Neural cell (in vitro differentiated cells): ENCODE data around the gene RNF169. TPM values are rescaled to one million over a fixed set of nuclear protein-coding genes. Genes with fewer than 3 reads are reported as not detected.

Experiments used
- H2AFZ ChIP-seq: fragments of 200-600, 300-800 bp; sonication (generic), shearing (Covaris generic); 2 replicates; pipeline ENCODE4 v1.6.0; 2014; ENCODE audit warnings: low read depth, mild to moderate bottlenecking, antibody characterized with exemption, low read length, moderate library complexity
- H3F3A ChIP-seq: fragments of 200-600 bp; shearing (Covaris generic); 2 replicates; pipeline ENCODE4 v1.6.1; 2016; ENCODE audit warnings: mild to moderate bottlenecking, moderate library complexity, mixed read lengths, antibody characterized with exemption, low read length; ENCODE audit not compliant: insufficient read depth, poor library complexity, severe bottlenecking
- H3K27ac ChIP-seq: fragments of 200-600, 300-800 bp; sonication (generic), shearing (Covaris generic); 2 replicates; pipeline ENCODE4 v1.5.1; 2014; ENCODE audit warnings: mild to moderate bottlenecking, low read length, moderate library complexity
- H3K27me3 ChIP-seq: fragments of 300-800, 200-600 bp; sonication (generic), shearing (Covaris generic); 2 replicates; pipeline ENCODE4 v1.6.0; 2014; ENCODE audit warnings: mild to moderate bottlenecking, low read depth, low read length, moderate library complexity; ENCODE audit not compliant: insufficient read depth
- H3K36me3 ChIP-seq: fragments of 300-800, 200-600 bp; sonication (generic), shearing (Covaris generic); 2 replicates; pipeline ENCODE4 v1.5.1; 2014; ENCODE audit warnings: mild to moderate bottlenecking, antibody characterized with exemption, low read length, moderate library complexity; ENCODE audit not compliant: insufficient read depth
- H3K4me2 ChIP-seq: fragments of 300-800, 200-600 bp; sonication (generic), shearing (Covaris generic); 2 replicates; pipeline ENCODE4 v1.6.0; 2014; ENCODE audit warnings: mild to moderate bottlenecking, low read length
- H3K4me3 ChIP-seq: fragments of 300-800, 200-600 bp; sonication (generic), shearing (Covaris generic); 2 replicates; pipeline ENCODE4 v1.5.1; 2014; ENCODE audit warnings: mild to moderate bottlenecking, low read length, moderate library complexity
- H3K79me2 ChIP-seq: fragments of 200-600 bp; shearing (Covaris generic); replicated peaks from 2 replicates; pipeline ENCODE4 v1.6.0; 2014; ENCODE audit warnings: mild to moderate bottlenecking, low read length, moderate library complexity; ENCODE audit not compliant: insufficient read depth
- H3K9ac ChIP-seq: fragments of 300-800, 200-600 bp; sonication (generic), shearing (Covaris generic); 2 replicates; pipeline ENCODE4 v1.6.1; 2016; ENCODE audit warnings: mild to moderate bottlenecking, low read length, mixed read lengths
- H3K9me2 ChIP-seq: fragments of 200-600 bp; shearing (Covaris generic); 2 replicates; pipeline ENCODE4 v1.6.1; 2016; ENCODE audit warnings: mild to moderate bottlenecking, low read length, mixed read lengths; ENCODE audit not compliant: insufficient read depth
- H3K9me3 ChIP-seq: fragments of 200-600, 300-800 bp; sonication (generic), shearing (Covaris generic); 2 replicates; pipeline ENCODE4 v1.6.1; 2016; ENCODE audit warnings: mild to moderate bottlenecking, mixed run types, low read length, moderate library complexity, mixed read lengths
- H4K20me1 ChIP-seq: fragments of 200-600 bp; shearing (Covaris generic); 2 replicates; pipeline ENCODE4 v1.6.1; 2016; ENCODE audit warnings: mild to moderate bottlenecking, mixed run types; ENCODE audit not compliant: insufficient read depth
- EP300 ChIP-seq: fragments of 450-650 bp; conservative IDR thresholded peaks from 2 replicates; pipeline ENCODE4 v1.6.1; 2014; ENCODE audit warnings: antibody characterized with exemption, mild to moderate bottlenecking, moderate library complexity; ENCODE audit not compliant: poor library complexity, severe bottlenecking
- EZH2 ChIP-seq: fragments of 200-600, 300-800 bp; shearing (Covaris generic), sonication (generic); IDR thresholded peaks from 2 replicates; pipeline ENCODE4 v1.6.1; 2014; ENCODE audit warnings: antibody characterized with exemption, low read length, borderline replicate concordance, mild to moderate bottlenecking; ENCODE audit not compliant: insufficient read depth, poor library complexity, severe bottlenecking
- MXI1 ChIP-seq: fragments of 450-650 bp; conservative IDR thresholded peaks from 2 replicates; pipeline ENCODE4 v1.6.1; 2014; ENCODE audit warnings: antibody characterized with exemption, mild to moderate bottlenecking; ENCODE audit not compliant: poor library complexity, severe bottlenecking
- POLR2AphosphoS5 ChIP-seq: IDR thresholded peaks from 2 replicates; pipeline ENCODE4 v1.6.1; 2012
- RAD21 ChIP-seq: fragments of 450-650 bp; conservative IDR thresholded peaks from 2 replicates; pipeline ENCODE4 v1.6.1; 2014; ENCODE audit warnings: antibody characterized with exemption, mild to moderate bottlenecking, moderate library complexity
- SMC3 ChIP-seq: fragments of 450-650 bp; conservative IDR thresholded peaks from 2 replicates; pipeline ENCODE4 v1.6.1; 2014; ENCODE audit warnings: antibody characterized with exemption, mild to moderate bottlenecking, moderate library complexity; ENCODE audit not compliant: poor library complexity
- TAF1 ChIP-seq: IDR thresholded peaks from 2 replicates; pipeline ENCODE4 v1.6.1; 2012; ENCODE audit warnings: low read depth
- polyA plus RNA-seq: library from polyadenylated mRNA; depleted of rRNA; stranded (reverse); fragments of >200 nt; gene quantifications from 2 replicates; pipeline ENCODE4 v1.2.3, GENCODE V29; 2014
- TF ChIP-seq, protein P1 (sequence below): fragments of 450-650 bp; IDR thresholded peaks from 2 replicates; pipeline ENCODE4 v1.5.1; 2014; ENCODE audit warnings: antibody characterized with exemption, mild to moderate bottlenecking, moderate library complexity; ENCODE audit not compliant: poor library complexity, severe bottlenecking
- TF ChIP-seq, protein P2 (sequence below): IDR thresholded peaks from 2 replicates; pipeline ENCODE4 v1.6.1; 2012; ENCODE audit warnings: borderline replicate concordance

The RNF169 gene
- polyA plus RNA-seq, 1 donor from 2014 or later: 10.6 TPM

DNA sequence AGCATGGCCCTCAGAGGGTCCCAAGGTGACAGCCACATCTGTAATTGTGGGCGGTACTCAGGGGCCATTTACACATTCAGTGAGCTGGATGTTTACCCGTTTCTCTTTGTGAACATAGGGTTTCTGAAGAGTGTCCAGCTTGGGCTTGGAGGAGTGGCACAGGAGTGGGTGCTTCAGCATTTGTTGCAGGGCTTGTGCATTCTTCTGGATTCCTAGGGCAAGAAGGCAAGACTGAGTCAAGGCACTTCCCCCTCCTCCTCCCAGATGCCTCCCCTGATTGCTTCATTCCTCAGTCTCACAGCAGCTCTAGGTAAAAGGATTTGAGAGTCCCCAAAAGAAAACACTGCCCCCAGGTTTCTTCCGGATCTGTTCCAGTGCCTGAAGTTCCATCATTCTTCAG, 95.4 kb downstream of the RNF169 start:
- H3K9ac ChIP-seq: no peak overlapping the region
- TF ChIP-seq POLR2AphosphoS5 (no peak), SMC3 (no peak), RAD21 (no peak), EP300 (no peak), TAF1 (no peak), MXI1 (no peak), EZH2 (no peak)
- TF ChIP-seq, protein P1, sequence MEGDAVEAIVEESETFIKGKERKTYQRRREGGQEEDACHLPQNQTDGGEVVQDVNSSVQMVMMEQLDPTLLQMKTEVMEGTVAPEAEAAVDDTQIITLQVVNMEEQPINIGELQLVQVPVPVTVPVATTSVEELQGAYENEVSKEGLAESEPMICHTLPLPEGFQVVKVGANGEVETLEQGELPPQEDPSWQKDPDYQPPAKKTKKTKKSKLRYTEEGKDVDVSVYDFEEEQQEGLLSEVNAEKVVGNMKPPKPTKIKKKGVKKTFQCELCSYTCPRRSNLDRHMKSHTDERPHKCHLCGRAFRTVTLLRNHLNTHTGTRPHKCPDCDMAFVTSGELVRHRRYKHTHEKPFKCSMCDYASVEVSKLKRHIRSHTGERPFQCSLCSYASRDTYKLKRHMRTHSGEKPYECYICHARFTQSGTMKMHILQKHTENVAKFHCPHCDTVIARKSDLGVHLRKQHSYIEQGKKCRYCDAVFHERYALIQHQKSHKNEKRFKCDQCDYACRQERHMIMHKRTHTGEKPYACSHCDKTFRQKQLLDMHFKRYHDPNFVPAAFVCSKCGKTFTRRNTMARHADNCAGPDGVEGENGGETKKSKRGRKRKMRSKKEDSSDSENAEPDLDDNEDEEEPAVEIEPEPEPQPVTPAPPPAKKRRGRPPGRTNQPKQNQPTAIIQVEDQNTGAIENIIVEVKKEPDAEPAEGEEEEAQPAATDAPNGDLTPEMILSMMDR: no peak
- TF ChIP-seq, protein P2, sequence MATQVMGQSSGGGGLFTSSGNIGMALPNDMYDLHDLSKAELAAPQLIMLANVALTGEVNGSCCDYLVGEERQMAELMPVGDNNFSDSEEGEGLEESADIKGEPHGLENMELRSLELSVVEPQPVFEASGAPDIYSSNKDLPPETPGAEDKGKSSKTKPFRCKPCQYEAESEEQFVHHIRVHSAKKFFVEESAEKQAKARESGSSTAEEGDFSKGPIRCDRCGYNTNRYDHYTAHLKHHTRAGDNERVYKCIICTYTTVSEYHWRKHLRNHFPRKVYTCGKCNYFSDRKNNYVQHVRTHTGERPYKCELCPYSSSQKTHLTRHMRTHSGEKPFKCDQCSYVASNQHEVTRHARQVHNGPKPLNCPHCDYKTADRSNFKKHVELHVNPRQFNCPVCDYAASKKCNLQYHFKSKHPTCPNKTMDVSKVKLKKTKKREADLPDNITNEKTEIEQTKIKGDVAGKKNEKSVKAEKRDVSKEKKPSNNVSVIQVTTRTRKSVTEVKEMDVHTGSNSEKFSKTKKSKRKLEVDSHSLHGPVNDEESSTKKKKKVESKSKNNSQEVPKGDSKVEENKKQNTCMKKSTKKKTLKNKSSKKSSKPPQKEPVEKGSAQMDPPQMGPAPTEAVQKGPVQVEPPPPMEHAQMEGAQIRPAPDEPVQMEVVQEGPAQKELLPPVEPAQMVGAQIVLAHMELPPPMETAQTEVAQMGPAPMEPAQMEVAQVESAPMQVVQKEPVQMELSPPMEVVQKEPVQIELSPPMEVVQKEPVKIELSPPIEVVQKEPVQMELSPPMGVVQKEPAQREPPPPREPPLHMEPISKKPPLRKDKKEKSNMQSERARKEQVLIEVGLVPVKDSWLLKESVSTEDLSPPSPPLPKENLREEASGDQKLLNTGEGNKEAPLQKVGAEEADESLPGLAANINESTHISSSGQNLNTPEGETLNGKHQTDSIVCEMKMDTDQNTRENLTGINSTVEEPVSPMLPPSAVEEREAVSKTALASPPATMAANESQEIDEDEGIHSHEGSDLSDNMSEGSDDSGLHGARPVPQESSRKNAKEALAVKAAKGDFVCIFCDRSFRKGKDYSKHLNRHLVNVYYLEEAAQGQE: no peak
- H3K9me3 ChIP-seq: no peaks in the 10 kb centered on the region
- no peaks in the 10 kb centered on the region for H3F3A ChIP-seq
- no peak overlapping the region for H3K4me2 ChIP-seq
- no peak overlapping the region for H3K4me3 ChIP-seq
- no peak overlapping the region for H3K27ac ChIP-seq
- no peaks in the 10 kb centered on the region for H3K79me2 ChIP-seq
- H2AFZ ChIP-seq: no peak overlapping the region
- H4K20me1 ChIP-seq: no peaks in the 10 kb centered on the region
- H3K9me2 ChIP-seq: no peaks in the 10 kb centered on the region
- peaks cover 9% of the 10 kb centered on the region for H3K36me3 ChIP-seq
- H3K27me3 ChIP-seq: no peaks in the 10 kb centered on the region

DNA sequence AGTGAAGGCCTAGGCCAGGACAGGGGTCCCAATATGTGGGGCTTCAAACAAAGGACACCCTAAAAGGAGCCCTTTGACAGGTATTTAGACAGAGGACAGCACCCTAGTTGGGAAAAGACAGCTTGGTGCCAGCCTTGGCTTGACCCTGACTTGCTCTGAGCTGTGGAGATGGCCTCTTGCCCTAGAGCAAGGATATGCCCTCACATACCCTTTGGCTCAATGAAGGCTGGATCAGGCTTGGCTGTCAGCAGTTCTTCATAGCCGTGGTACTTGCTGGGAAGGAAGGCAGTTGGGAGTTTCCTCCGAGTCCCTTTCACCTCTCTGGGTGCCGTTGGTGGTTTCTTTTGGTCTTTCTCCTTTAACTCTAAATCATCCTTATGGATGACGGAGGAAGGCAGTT, 96.2 kb downstream of the RNF169 start:
- H3K27me3 ChIP-seq: no peaks in the 10 kb centered on the region
- H3K9ac ChIP-seq: no peak overlapping the region
- H3K36me3 ChIP-seq: peaks cover 9% of the 10 kb centered on the region
- no peak overlapping the region for H3K4me2 ChIP-seq
- H3K79me2 ChIP-seq: no peaks in the 10 kb centered on the region
- no peaks in the 10 kb centered on the region for H3K9me2 ChIP-seq
- no peak overlapping the region for H3K4me3 ChIP-seq
- no peak overlapping the region for H3K27ac ChIP-seq
- no peaks in the 10 kb centered on the region for H3K9me3 ChIP-seq
- H3F3A ChIP-seq: no peaks in the 10 kb centered on the region
- no peaks in the 10 kb centered on the region for H4K20me1 ChIP-seq
- no peak overlapping the region for H2AFZ ChIP-seq
- TF ChIP-seq RAD21: no peak
- TF ChIP-seq EP300: no peak
- no peak for TF ChIP-seq SMC3
- no peak for TF ChIP-seq POLR2AphosphoS5
- TF ChIP-seq TAF1: no peak
- TF ChIP-seq, protein P2: no peak
- TF ChIP-seq, protein P1: no peak
- no peak for TF ChIP-seq EZH2
- no peak for TF ChIP-seq MXI1
